Esophagus squamous epithelium (tissue), 5 donors: ENCODE results near the gene TM9SF2. TPM values are rescaled to one million over a fixed set of nuclear protein-coding genes. Genes with fewer than 3 reads are reported as not detected.

ENCODE experiments used
- DNase-seq: peaks from one replicate; lab custom pipeline; 2025; lab: John Stamatoyannopoulos, UW
- H3K27ac ChIP-seq, 4 donors: fragments of 200-600 bp; sonication (generic); one replicate each; pipeline ENCODE4 v1.5.1; 2016 to 2019; ENCODE audit warnings: mild to moderate bottlenecking in 1 of 4
- H3K27me3 ChIP-seq, 4 donors: fragments of 200-600 bp; sonication (generic); 1 replicate in 3 of 4; 2 replicates in 1 of 4; pipeline versions ENCODE4 v1.5.1 to v1.6.0; 2017 to 2021; ENCODE audit warnings: antibody characterized with exemption in 1 of 4
- H3K36me3 ChIP-seq, 3 donors: fragments of 200-600 bp; sonication (generic); one replicate each; pipeline ENCODE4 v1.5.1; 2016 to 2019
- H3K4me1 ChIP-seq, 3 donors: fragments of 200-600 bp; sonication (generic); one replicate each; pipeline ENCODE4 v1.5.1; 2017 to 2019
- H3K4me3 ChIP-seq, 4 donors: fragments of 200-600 bp; sonication (generic); 1 replicate in 3 of 4; 2 replicates in 1 of 4; pipeline ENCODE4 v1.5.1; 2016 to 2019; ENCODE audit warnings: mild to moderate bottlenecking in 2 of 4, moderate library complexity in 1 of 4
- H3K9me3 ChIP-seq, 3 donors: fragments of 200-600 bp; sonication (generic); one replicate each; pipeline ENCODE4 v1.5.1; 2016 to 2019
- CTCF ChIP-seq, 6 experiments: fragments of 450-650 bp in 4 of 6; fragments of 200-600 bp in 2 of 6; sonication (generic) in 2 of 6; IDR thresholded peaks; one replicate each; pipeline ENCODE4 v1.5.1; 2016 to 2019; ENCODE audit warnings: antibody characterized with exemption in 6 of 6, mild to moderate bottlenecking in 4 of 6, moderate library complexity in 4 of 6
- POLR2A ChIP-seq, 4 donors: fragments of 450-650 bp; IDR thresholded peaks; one replicate each; pipeline ENCODE4 v1.6.1; 2017; ENCODE audit warnings: antibody characterized with exemption in 4 of 4, mild to moderate bottlenecking in 4 of 4, moderate library complexity in 3 of 4
- WGBS, 2 donors: methylation state at CpG; one replicate each; pipeline ENCODE4 v1.1.5; 2018; 5-methylcytosine and 5-hydroxymethylcytosine counted together
- intact Hi-C: fragments of 100-400 bp; cut with DNase I; formaldehyde crosslinking; loops from one replicate; pipeline ENCODE4 v1.15.0; 2022
- total RNA-seq, 4 donors: library from RNA; depleted of rRNA; stranded (reverse); fragments of >200 nt; gene quantifications; one replicate each; pipeline ENCODE4 v1.1.0, GENCODE V29; 2016
- donor health status: DM: yes; HTN: yes; CAD: no.

The TM9SF2 gene
- total RNA-seq, 4 donors from 2014 or later, result 60.5 to 118 (median 79.0) TPM

- Histone ChIP-seq H3K9me3 (no peaks in the 10 kb centered on the region), H3K27me3 (peaks cover 0 to 3% (median 0%) of the 10 kb centered on the region in 4 donors), H3K4me1 (no peaks in the 10 kb centered on the region), H3K27ac (no peak overlapping the region), H3K36me3 (no peaks in the 10 kb centered on the region), H3K4me3 (no peak overlapping the region)
- intact Hi-C loops, result no loop called here
- 38 to 56% methylated on average over 3 of the region's 3 CpGs for WGBS, 2 donors
- no peak for DNase-seq
- TF ChIP-seq POLR2A (IDR thresholded peaks at IDR 0.05) (no peak), CTCF (IDR thresholded peaks at IDR 0.05) (no peak)
Observed at GRCh38 chr13:99471221-99472121, 29.8 kb upstream of the TM9SF2 start.

DNA sequence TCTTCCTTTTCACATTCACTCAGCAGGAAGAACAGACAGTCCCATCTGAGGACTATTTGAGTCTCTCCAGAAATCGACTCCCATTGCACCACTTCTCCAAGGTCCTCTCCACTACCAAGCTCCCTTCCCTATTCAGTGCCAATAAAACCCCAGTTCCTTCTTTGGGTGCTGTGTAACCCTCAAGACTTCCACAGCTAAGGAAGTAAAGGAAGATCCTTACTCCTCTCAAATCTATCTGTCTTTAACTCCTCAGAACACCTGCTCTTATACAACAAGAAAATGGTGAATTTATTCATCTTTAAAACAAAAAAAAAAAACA, 29.2 kb upstream of the TM9SF2 start:
- Histone ChIP-seq H3K9me3 (no peaks in the 10 kb centered on the region), H3K36me3 (no peaks in the 10 kb centered on the region), H3K27me3 (peaks cover 0 to 3% (median 0%) of the 10 kb centered on the region in 4 donors), H3K27ac (no peak overlapping the region), H3K4me3 (no peak overlapping the region), H3K4me1 (no peaks in the 10 kb centered on the region)
- TF ChIP-seq CTCF (IDR thresholded peaks at IDR 0.05) (no peak), POLR2A (IDR thresholded peaks at IDR 0.05) (no peak)
- DNase-seq, result no peak
- 67 to 80% methylated on average over 1 of the region's 1 CpG for WGBS, 2 donors
- intact Hi-C loops, result no loop called here

DNA sequence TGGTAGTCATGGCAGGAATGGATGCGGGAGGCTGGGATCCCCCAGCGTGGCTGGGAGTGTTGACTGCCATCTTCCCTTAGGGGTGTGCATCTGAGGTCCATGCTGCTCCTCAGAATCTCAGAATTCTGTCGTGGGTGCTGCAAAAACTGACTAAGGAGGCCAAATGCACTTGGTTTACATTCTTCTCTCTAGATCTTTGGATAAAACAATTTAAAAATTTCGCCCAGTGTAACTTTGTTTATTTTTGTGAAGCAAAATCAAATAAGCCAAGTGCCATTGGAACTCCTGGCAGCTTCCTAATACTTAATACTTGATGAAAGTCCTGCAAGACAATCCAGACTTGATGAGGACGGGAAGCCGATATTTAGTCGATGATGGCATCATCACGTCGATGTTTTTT, 27.8 kb upstream of the TM9SF2 start:
- no peak for TF ChIP-seq POLR2A (IDR thresholded peaks at IDR 0.05)
- no peak for TF ChIP-seq CTCF (IDR thresholded peaks at IDR 0.05)
- H3K27me3 ChIP-seq, result peaks cover 0 to 3% (median 0%) of the 10 kb centered on the region in 4 donors
- peaks cover 0 to 10% (median 0%) of the 10 kb centered on the region in 3 donors for H3K4me1 ChIP-seq
- intact Hi-C loops, result no loop called here
- WGBS, 2 donors, result 57 to 72% methylated on average over 9 of the region's 9 CpGs
- H3K9me3 ChIP-seq, result no peaks in the 10 kb centered on the region
- no peak for DNase-seq
- H3K36me3 ChIP-seq, result no peaks in the 10 kb centered on the region
- H3K4me3 ChIP-seq, result no peak overlapping the region
- no peak overlapping the region for H3K27ac ChIP-seq

GRCh38 chr13:99476648-99477047, 24.6 kb upstream of the TM9SF2 start:
- TF ChIP-seq POLR2A (IDR thresholded peaks at IDR 0.05) (no peak), CTCF (IDR thresholded peaks at IDR 0.05) (no peak)
- Histone ChIP-seq H3K4me3 (no peak overlapping the region), H3K36me3 (no peaks in the 10 kb centered on the region), H3K9me3 (no peaks in the 10 kb centered on the region), H3K4me1 (peaks cover 0 to 19% (median 0%) of the 10 kb centered on the region in 3 donors), H3K27me3 (peaks cover 0 to 3% (median 0%) of the 10 kb centered on the region in 4 donors), H3K27ac (no peak overlapping the region)
- no peak for DNase-seq
- 29 to 42% methylated on average over 3 to 4 of the region's 5 CpGs for WGBS, 2 donors
- intact Hi-C loops, result no loop called here

DNA sequence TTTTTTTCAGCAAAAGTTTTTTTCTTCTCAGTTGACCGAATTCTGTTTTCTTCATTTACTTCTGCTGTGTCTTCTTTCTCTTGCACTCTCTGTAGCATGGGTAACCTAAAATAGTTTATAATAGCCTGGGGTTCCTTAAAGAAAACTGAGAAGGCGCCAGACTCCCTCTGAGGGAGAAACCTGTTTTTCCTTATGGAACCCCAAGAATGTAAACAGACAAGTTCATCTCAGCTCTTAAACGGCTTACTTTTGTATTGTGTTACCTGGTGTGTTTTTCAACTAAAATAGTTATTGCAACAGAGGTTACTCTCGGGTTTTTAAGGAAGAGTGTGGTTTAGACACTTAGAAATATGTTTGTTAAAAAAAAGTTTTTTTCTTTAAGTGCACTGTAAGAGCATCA, 23.8 kb upstream of the TM9SF2 start:
- intact Hi-C loops, result no loop called here
- Histone ChIP-seq H3K36me3 (no peaks in the 10 kb centered on the region), H3K27me3 (no peaks in the 10 kb centered on the region), H3K9me3 (no peaks in the 10 kb centered on the region), H3K27ac (no peak overlapping the region), H3K4me3 (no peak overlapping the region), H3K4me1 (peaks cover 0 to 26% (median 0%) of the 10 kb centered on the region in 3 donors)
- DNase-seq, result no peak
- 28 to 47% methylated on average over 4 of the region's 4 CpGs for WGBS, 2 donors
- TF ChIP-seq CTCF (IDR thresholded peaks at IDR 0.05) (no peak), POLR2A (IDR thresholded peaks at IDR 0.05) (no peak)
